Measurements from ENCODE around the gene HERC2.
"Not testable (repeated sequence)": the region's sequence is repeated elsewhere in the genome, so short reads cannot be mapped to it uniquely, and the experiment has no call there.

Gene HERC2

DNA sequence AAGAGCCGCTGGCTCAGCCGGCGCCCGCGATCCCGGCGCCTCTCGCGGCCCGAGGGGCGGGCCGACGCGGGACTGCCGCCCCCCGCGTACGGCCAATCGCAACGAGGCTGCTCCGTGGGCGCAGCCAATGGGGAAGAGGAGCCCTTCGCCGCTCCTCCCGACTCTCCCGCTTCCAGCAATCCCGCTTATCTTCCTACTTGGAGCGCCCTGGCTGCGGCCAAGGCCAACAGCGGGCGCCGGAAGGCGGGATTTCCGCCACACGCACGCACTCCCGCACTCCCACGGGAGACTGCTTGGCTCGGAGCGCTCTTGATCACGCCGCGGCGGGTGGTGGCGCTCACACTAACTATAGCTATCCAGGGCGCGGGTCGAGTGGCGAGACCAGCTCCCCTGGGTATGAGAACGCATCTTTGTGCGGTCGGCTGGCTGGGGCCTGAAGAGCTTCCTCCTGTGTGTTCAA, at the start of gene HERC2:
HERC2 (minus strand) TSS at position 51 of the 460 bp plus-strand sequence. CDS start 746 bp downstream, outside the sequence.
- DNase-seq (ENCODE audit: low read depth in 2 of 2), result not testable (repeated sequence)

- not testable (repeated sequence) for DNase-seq (ENCODE audit: low read depth in 2 of 2)
These were observed 43.5 kb upstream of the HERC2 start for GRCh38 chr15:28365502-28365901.

- DNase-seq (ENCODE audit: low read depth in 2 of 2), result not testable (repeated sequence)
These were observed 36.0 kb upstream of the HERC2 start, which contains the start of gene GOLGA6L24 for GRCh38 chr15:28357984-28358383. Gene GOLGA6L24 (minus strand): TSS chr15:28358084. CDS start chr15:28358023, 61 bp downstream.

GRCh38 chr15:28321358-28322078, 461 bp downstream of the HERC2 start:
- DNase-seq (ENCODE audit: low read depth in 2 of 2), result not testable (repeated sequence)

GRCh38 chr15:28319725-28320124, 2.3 kb downstream of the HERC2 start:
- not testable (repeated sequence) for DNase-seq (ENCODE audit: low read depth in 2 of 2)

DNA sequence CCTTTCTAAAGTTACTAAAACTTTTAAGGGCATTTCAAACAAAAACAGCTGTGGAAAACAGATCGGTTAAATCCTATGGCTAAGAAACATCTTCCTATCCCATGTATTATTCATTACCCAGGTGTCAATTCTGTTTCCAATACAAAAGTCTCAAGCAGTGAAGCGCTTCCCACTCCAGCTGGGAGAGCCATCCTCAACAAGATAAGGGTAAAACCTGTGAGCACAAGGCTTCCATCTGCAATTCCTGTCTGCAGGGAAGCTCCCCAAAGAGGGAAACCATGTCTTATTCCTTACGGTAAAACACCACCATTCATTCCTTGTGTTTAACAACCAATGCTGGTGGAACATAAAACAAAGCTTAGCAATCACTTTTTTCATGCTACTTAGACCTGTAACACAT, 3.2 kb downstream of the HERC2 start:
- not testable (repeated sequence) for DNase-seq (ENCODE audit: low read depth in 2 of 2)

DNA sequence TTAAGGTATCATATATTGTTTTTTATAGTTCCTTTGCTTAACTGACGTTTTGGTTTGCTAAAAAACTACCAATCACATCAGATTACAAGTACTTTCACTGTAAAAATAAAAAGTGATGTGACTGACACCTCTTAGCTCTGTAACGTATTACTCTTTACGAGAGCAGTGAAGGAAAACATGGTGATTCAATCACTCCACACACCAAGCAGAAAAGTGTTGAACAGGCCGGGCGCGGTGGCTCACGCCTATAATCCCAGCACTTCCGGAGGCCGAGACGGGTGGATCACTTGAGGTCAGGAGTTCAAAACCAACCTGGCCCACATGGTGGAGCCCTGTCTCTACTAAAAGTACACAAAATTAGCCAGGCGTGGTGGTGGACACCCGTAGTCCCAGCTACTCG, 3.9 kb downstream of the HERC2 start:
- not testable (repeated sequence) for DNase-seq (ENCODE audit: low read depth in 2 of 2)

DNA sequence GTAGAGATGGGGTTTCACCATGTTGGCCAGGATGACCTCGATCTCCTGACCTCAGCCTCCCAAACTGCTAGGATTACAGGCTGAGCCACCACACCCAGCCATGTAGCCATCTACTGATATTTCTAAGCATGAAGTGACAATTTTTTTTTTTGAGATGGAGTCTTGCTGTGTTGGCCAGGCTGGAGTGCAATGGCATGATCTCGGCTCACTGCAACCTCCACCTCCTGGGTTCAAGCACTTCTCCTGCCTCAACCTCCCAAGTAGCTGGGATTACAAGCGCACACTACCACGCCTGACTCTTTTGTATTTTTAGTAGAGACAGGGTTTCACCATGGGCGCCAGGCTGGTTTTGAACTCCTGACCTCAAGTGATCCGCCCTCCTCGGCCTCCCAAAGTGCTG, 5.0 kb downstream of the HERC2 start:
- not testable (repeated sequence) for DNase-seq (ENCODE audit: low read depth in 2 of 2)

GRCh38 chr15:28310454-28310853, 11.5 kb downstream of the HERC2 start:
- not testable (repeated sequence) for DNase-seq (ENCODE audit: low read depth in 2 of 2)

- not testable (repeated sequence) for DNase-seq (ENCODE audit: low read depth in 2 of 2)
These were observed 13.3 kb downstream of the HERC2 start for GRCh38 chr15:28308718-28309117.

DNA sequence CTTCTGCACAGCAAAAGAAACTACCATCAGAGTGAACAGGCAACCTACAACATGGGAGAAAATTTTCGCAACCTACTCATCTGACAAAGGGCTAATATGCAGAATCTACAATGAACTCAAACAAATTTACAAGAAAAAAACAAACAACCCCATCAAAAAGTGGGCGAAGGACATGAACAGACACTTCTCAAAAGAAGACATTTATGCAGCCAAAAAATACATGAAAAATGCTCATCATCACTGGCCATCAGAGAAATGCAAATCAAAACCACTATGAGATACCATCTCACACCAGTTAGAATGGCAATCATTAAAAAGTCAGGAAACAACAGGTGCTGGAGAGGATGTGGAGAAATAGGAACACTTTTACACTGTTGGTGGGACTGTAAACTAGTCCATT, 16.3 kb downstream of the HERC2 start:
- DNase-seq (ENCODE audit: low read depth in 2 of 2), result not testable (repeated sequence)

GRCh38 chr15:28297434-28297833, 24.5 kb downstream of the HERC2 start:
- DNase-seq (ENCODE audit: low read depth in 2 of 2), result not testable (repeated sequence)

DNA sequence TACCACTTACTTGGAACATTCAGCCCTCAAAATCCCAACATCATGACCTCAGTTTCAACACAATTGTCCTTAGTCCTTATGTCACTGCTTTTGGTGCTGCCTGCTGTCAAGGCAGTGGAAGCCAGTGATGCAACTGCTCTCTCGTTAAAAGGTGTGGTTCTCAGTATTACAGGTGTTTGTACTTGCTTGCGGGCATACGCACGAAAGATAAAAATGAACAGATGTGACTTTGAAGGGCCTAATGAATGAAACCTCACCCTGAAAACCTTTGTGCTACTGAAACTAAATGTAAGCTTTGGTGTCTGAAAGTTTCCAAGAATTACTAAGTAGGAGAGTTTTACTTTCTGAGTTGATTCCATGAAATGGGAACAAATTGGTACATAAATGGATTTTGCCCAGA, 25.2 kb downstream of the HERC2 start:
- DNase-seq (ENCODE audit: low read depth in 2 of 2), result not testable (repeated sequence)

- DNase-seq (ENCODE audit: low read depth in 2 of 2), result not testable (repeated sequence)
These were observed 26.9 kb downstream of the HERC2 start for GRCh38 chr15:28295009-28295563.

DNA sequence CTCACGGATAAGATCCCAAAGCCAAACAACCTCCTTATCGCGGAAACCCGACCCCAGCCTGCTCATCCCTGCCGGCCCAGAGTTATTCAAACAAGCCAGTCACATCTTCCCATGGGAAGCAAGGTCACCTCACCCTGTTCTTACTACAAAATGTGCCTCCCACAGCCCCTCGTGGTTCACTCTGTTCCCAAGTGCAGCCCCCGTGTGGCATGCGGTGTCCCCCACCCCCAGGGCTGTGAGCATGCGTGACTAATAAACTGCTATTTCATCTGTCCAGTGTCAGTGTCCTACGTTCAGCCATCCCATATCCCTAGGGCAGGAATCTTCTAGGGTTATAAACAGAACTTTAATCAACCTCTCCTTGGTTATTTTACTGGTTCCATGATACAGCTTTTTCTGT, 27.4 kb downstream of the HERC2 start:
- not testable (repeated sequence) for DNase-seq (ENCODE audit: low read depth in 2 of 2)

GRCh38 chr15:28289694-28290463, 32.1 kb downstream of the HERC2 start:
- DNase-seq (ENCODE audit: low read depth in 2 of 2), result no peak

DNA sequence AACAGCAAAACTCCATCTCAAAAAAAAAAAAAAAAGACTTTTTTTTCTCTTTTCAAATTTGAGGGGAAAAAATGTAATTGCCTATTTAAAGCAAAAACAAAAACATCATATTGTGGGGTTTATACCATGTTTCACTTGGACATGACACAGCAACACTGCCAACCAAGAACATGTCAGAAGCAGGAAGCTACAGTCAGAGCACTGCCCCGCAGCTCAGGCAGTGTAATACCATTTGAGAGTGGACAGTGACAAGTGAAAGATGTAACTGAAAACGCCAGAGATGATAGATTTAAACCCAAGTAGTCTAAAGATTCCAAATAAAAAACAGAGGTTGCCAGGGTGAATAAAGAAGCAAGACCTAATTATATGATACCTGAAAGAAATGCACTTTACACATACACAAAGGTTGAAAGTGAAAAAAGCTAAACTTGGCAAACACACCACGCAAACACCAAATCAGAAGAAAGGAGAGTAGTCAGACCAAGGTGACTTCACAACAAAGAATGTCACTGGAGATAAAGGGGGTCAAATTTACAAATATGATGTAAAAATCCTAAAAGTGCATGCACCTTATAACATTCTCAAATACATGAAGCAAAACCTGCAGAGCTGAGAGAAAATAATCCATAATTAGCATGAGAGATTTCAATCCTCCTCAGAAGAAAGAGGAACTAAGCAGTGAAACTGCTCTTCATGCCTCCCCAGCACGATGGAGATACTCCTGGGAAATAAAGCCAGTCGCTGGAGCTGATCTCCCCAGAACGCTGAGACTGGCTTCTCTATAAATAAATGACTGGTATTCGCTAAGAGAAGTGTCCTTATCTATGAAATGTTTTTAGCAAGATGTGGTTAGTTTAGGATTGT, 32.9 kb downstream of the HERC2 start:
- DNase-seq (ENCODE audit: low read depth in 2 of 2), result not testable (repeated sequence)

GRCh38 chr15:28286659-28287058, 35.3 kb downstream of the HERC2 start:
- not testable (repeated sequence) for DNase-seq (ENCODE audit: low read depth in 2 of 2)

DNA sequence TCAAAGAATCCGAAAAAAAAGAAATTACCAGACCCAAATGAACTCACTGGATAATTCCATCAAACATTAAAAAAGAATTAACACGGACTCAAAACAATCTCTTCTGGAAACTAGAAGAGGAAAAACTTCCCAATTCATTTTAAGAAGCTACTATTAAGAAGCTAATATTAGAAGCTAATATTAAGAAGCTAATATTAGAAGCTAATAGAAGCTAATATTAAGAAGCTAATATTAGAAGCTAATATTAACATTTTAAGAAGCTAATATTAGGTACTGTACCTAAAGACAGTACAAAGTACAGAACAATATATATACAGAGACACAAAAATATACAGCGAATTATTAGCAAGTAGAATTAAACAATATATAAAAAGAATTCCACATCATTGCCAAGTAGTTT, 35.9 kb downstream of the HERC2 start:
- DNase-seq (ENCODE audit: low read depth in 2 of 2), result no peak

DNA sequence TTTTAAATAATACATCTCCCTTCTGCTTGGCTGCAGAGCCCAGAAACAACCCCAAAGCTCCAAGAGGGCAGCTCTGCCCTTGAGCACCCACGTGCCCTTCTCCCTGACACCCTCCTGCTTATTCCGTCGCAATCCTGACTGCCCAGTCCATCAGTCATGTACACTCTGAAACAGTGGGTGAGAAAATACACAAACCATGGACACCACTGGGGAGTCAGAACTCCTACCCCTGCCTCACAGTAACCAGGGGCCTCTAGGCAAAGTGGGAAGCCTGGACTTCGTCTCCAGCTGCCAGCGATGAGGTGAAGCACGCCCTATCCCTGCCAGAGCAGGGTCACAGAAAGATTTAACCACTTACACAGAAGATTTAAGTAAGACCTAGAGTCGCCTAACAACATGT, 40.1 kb downstream of the HERC2 start:
- DNase-seq (ENCODE audit: low read depth in 2 of 2), result no peak

- no peak for DNase-seq (ENCODE audit: low read depth in 2 of 2)
These were observed 47.3 kb downstream of the HERC2 start for GRCh38 chr15:28274635-28275034.

All from stimulated activated CD4-positive, alpha-beta T cell treated with anti-CD3 and anti-CD28 coated beads, Interleukin-4, amount 100 ng/mL, for 48 hours (primary cell).